SK-N-MC (cell line): ENCODE data around the gene EFR3B.
A peak's percentile ranks its signal among the peaks of the same experiment; 100 is the strongest.

Experiments
- DNase-seq: peaks from one replicate; pipeline ENCODE4 v3.0.0-alpha.2; 2011; ENCODE audit warnings: low read depth, low spot score
- H3K27ac ChIP-seq: fragments of 200-600 bp; sonication (generic); 2 replicates; pipeline ENCODE4 v1.5.1; 2016; ENCODE audit warnings: mixed run types
- H3K36me3 ChIP-seq: fragments of 200-600 bp; sonication (generic); 2 replicates; pipeline ENCODE4 v1.6.1; 2017; ENCODE audit warnings: antibody characterized with exemption, low read length, mixed read lengths; ENCODE audit not compliant: insufficient read depth
- H3K4me3 ChIP-seq: fragments of 200-600 bp; sonication (generic); 2 replicates; pipeline ENCODE4 v1.5.1; 2016
- H3K9ac ChIP-seq: fragments of 200-600 bp; sonication (generic); 2 replicates; pipeline ENCODE4 v1.8.0; 2017; ENCODE audit warnings: mixed run types, mixed read lengths; ENCODE audit not compliant: insufficient read length
- H3K9me3 ChIP-seq: fragments of 200-600 bp; sonication (generic); 2 replicates; pipeline ENCODE4 v1.6.1; 2017; ENCODE audit warnings: low read depth, mild to moderate bottlenecking, antibody characterized with exemption, low read length, moderate library complexity, mixed read lengths
- EZH2 ChIP-seq: fragments of 200-600 bp; sonication (generic); IDR thresholded peaks from one replicate; pipeline ENCODE4 v1.6.1; 2017; ENCODE audit warnings: antibody characterized with exemption
- FOXP2 ChIP-seq: optimal IDR thresholded peaks from 2 replicates; pipeline ENCODE3; 2011; ENCODE audit warnings: mild to moderate bottlenecking, moderate library complexity; ENCODE audit not compliant: insufficient read depth; ENCODE audit errors: extremely low read length, control extremely low read depth
- POLR2AphosphoS5 ChIP-seq: IDR thresholded peaks from 2 replicates; pipeline ENCODE4 v1.6.1; 2012; ENCODE audit warnings: mild to moderate bottlenecking, low read depth, low read length, borderline replicate concordance

Gene EFR3B

DNA sequence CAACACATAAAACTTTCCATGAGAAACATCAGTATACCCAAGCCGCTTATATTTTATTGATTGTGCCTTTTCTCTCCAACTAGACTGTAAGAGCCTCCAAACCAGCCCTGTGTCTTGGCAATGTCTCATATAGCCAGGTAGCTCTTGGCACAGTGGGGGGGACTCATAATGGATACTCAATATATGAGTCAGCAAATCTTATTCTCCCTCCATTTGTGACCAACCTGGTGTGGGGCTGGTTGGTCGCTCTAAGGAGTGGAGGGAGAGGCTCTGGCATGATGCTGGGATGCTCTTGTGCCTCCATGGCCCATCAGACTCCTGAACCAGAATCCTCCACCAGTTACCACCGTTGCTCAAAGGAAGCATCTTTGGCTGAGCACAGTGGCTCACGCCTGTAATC is 32.0 kb downstream of the EFR3B start:
- Histone ChIP-seq H3K9me3 (no peaks in the 10 kb centered on the region), H3K27ac (no peak overlapping the region), H3K36me3 (no peaks in the 10 kb centered on the region), H3K4me3 (no peak overlapping the region), H3K9ac (no peak overlapping the region)
- no peak for TF ChIP-seq POLR2AphosphoS5
- DNase-seq: no peak

DNA sequence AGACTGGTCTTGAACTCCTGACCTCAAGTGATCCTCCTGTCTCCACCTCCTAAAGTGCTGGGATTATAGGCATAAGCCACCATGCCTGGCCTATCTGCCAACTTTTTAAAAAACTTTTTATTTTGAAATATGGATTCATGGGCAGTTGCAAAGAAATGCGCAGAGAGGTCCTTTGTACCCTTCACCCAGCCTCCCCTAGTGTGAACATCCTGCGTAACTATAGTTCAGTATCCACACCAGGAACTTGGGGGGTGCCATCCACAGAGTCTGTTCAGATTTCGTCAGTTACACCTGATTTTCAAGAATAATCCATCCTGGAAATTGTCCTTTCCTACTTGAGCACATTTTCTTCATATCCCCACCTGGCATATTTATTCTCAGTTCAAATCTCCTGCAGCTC is 33.0 kb downstream of the EFR3B start:
- no peaks in the 10 kb centered on the region for H3K36me3 ChIP-seq
- H3K27ac ChIP-seq: no peak overlapping the region
- H3K9me3 ChIP-seq: no peaks in the 10 kb centered on the region
- no peak overlapping the region for H3K4me3 ChIP-seq
- TF ChIP-seq POLR2AphosphoS5: no peak
- no peak for TF ChIP-seq FOXP2
- no peak for TF ChIP-seq EZH2
- no peak overlapping the region for H3K9ac ChIP-seq
- DNase-seq: no peak

DNA sequence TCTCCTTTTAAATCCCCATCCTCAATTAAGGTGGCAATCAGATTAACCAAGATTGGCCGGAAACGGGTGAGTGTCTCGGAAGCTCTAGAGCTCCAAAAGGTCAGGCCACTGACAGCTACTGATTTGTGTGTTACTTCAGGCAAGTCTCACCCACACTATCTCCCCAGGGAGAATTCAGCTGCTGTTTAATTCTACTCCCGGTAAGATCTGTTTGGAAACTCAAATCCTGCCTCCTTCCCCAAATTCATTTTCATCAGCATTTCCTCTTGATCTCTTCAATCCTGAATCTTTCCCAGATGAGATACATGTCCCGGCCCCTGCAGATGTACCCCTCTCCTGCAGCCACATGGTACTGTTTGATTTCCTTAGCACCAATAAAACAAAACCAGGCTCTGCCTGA is 34.9 kb downstream of the EFR3B start:
- TF ChIP-seq POLR2AphosphoS5 (peak; percentile 48; the same call in 1 of the 2 replicates), EZH2 (no peak), FOXP2 (no peak)
- Histone ChIP-seq H3K27ac (peak overlapping the region; percentile 63; the same call in 1 of the 2 replicates), H3K9ac (no peak overlapping the region), H3K9me3 (no peaks in the 10 kb centered on the region), H3K36me3 (no peaks in the 10 kb centered on the region), H3K4me3 (peak overlapping the region; percentile 42; the same call in 1 of the 2 replicates)
- DNase-seq: peak; percentile 34

DNA sequence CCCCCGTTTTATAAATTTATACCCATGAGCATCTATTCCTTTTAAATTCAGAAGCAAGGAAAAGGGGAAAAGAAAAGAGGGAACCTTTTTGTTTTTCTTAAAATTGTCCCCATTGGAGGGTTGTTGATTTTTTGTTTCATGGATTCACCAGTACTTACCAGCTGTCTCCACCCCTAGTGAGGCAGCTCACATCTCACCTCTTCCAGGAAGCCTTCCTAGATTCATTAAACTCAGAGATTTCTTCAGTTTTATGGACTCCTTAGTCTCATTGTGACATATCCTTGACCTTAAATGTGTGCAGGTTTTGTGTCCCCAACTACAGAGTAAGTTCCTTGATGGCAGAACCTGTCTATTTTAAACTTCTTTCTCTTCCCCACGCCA is 35.9 kb downstream of the EFR3B start:
- Histone ChIP-seq H3K9me3 (no peaks in the 10 kb centered on the region), H3K9ac (no peak overlapping the region), H3K27ac (no peak overlapping the region), H3K4me3 (no peak overlapping the region), H3K36me3 (no peaks in the 10 kb centered on the region)
- TF ChIP-seq EZH2 (no peak), FOXP2 (no peak), POLR2AphosphoS5 (no peak)
- no peak for DNase-seq

DNA sequence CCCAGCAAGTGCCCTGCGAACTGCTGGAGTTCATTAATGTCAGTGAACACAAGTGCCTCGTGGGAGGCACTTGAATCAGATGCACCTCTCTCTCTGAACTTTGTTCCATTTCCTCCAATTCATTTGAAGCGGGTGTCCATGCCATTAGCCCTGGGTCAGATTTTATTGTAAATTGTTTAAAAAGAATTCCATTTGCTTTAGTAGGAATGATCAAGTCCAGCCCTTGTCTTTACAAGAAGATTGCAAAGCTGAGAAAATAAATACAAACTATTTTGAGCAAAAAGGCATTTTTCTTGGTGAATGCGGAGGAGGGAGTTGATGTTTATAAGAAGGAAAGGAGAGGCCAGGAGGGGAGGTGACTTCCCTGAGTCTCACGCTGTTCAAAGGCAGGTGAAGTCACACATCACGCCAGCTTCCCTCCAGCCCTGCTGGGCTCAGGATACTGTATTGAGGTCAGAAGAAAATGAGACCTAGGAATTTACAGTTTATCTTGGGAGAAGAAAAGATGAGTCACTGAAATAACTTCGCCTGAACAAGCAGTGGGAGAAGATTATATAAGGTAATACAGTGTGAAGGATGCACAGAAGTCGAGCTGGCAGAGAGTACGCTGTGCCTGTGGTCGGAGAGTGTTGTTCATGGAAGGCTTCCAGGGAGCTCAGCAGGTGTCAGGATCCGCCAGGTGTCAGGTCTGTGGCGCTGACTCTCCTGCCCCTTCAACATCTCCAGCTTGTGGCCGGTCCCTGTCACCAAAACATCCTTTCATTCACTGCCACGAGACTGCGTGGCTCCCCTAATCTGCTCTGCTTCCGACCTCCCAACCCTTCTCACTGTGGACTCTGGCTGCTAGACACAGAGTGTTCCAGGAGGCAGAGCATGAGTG is 36.5 kb downstream of the EFR3B start:
- H3K4me3 ChIP-seq: no peak overlapping the region
- H3K9ac ChIP-seq: no peak overlapping the region
- TF ChIP-seq FOXP2 (no peak), POLR2AphosphoS5 (no peak), EZH2 (no peak)
- H3K9me3 ChIP-seq: no peaks in the 10 kb centered on the region
- no peak overlapping the region for H3K27ac ChIP-seq
- no peak for DNase-seq
- H3K36me3 ChIP-seq: no peaks in the 10 kb centered on the region

DNA sequence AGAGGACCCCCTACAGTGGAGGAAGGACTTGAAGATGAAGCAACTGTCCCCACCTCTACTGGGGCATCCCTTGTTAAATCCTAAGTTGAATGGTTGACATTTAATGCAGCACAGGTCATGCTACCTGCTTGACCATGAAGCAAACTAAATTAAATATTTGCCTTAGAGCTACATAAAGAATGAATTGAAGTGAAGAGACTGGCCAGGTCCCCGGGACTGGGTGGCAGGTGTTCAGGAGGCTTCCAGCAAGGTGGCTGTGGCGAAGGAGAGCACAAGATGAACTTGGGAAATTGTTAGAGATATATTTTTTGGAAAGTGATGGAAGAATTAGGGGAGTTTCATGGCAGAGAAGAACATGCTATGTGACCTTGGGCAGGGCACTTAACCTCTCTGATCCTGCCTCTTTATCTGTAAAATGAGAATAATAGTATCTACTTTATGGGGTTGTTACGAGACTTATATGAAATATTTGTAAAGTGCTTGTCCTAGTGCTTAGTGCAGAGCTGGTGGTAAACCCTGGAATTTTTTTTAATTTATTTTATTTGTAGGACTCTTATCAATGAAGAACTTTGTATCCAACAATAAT is 37.3 kb downstream of the EFR3B start:
- Histone ChIP-seq H3K36me3 (no peaks in the 10 kb centered on the region), H3K9ac (no peak overlapping the region), H3K9me3 (no peaks in the 10 kb centered on the region), H3K27ac (no peak overlapping the region), H3K4me3 (no peak overlapping the region)
- TF ChIP-seq EZH2: no peak
- no peak for TF ChIP-seq FOXP2
- TF ChIP-seq POLR2AphosphoS5: no peak
- no peak for DNase-seq

DNA sequence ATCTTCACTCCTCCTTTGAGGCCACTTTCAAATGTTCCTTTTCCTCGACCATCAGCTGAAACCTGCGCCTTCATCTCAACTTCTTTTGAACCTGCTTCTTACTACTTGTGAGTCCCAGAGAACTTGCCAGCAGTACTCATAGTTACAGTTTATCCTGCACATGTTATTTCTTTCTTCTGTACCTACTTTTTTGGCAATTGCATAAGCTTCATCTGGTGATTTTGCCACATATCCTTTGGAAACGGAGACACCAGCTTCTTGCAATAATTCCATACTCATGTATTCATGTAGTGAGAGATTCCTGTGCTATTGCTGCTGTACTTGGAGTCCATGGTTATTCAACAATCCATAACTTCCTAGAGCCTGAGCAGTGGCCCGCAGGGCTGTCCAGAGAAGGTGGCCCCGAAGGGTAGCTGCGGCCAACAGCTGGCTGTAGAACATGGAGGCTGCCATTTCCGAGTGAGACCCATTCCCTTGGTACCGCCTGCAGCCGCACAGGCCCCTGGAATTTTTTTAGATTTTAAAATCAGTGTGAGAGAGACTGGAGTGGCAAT is 39.4 kb downstream of the EFR3B start:
- TF ChIP-seq EZH2: no peak
- no peak for TF ChIP-seq FOXP2
- TF ChIP-seq POLR2AphosphoS5: no peak
- DNase-seq: no peak
- no peak overlapping the region for H3K4me3 ChIP-seq

DNA sequence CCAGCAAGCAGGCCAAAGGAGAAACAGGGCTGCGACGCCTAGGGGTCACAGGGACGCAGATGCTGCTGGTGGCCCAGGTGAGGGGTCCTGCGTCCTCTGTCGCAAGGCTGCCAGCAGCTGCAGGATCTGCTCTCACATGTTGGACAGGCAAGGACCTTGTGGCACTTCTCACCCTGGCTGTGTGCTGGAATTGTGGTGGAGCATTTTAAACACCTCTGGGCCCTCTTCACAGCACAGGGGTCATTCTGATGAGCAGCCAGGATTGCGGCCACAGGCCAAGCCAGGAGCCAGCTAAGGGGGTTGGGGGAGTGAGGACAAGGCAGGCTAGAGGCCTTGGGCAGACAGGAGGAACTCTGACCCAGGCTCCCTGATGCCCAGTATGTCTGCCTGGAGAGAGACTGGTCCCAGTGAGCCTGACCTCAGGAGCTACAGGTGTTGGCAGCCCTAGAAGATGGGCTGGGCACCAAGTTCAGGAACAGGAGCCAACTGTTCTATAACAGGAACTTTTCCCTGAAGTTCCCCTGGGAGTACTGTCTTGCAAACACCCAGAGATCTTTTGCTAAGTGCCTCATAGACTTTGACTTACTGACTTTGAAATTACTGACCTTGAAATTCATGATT is 40.2 kb downstream of the EFR3B start:
- TF ChIP-seq EZH2 (no peak), FOXP2 (no peak), POLR2AphosphoS5 (no peak)
- no peak for DNase-seq
- no peaks in the 10 kb centered on the region for H3K36me3 ChIP-seq

More for the DNA sequence above, 39.4 kb downstream of the EFR3B start:
- Histone ChIP-seq H3K9ac (no peak overlapping the region), H3K36me3 (no peaks in the 10 kb centered on the region), H3K27ac (no peak overlapping the region), H3K9me3 (no peaks in the 10 kb centered on the region)

More for the DNA sequence above, 40.2 kb downstream of the EFR3B start:
- H3K27ac ChIP-seq: no peak overlapping the region
- H3K4me3 ChIP-seq: no peak overlapping the region
- no peaks in the 10 kb centered on the region for H3K9me3 ChIP-seq
- H3K9ac ChIP-seq: no peak overlapping the region
